Heart left ventricle (tissue), 16 donors: ENCODE data around the gene CLCF1. TPM values are rescaled to one million over a fixed set of nuclear protein-coding genes. Genes with fewer than 3 reads are reported as not detected.

Experiments used
- ATAC-seq, 4 donors: fragments of 200-7000 bp; cut with Tn5 transposase; one replicate each; pipeline ENCODE4 v1.9.1; 2020 to 2022; ENCODE audit warnings: moderate library complexity in 4 of 4, mild to moderate bottlenecking in 3 of 4, moderate number of reproducible peaks in 1 of 4
- DNase-seq, 5 donors: peaks; one replicate each; pipeline ENCODE4 v3.0.0-alpha.2; 2020
- H3K27ac ChIP-seq, 12 donors: fragments of 200-600 bp; sonication (generic) in 4 of 12; one replicate each; pipeline versions ENCODE4 v1.5.0 to v1.8.0; 2016 to 2022; ENCODE audit warnings: mild to moderate bottlenecking in 2 of 12
- H3K27me3 ChIP-seq, 9 donors: fragments of 200-600 bp; sonication (generic) in 2 of 9; one replicate each; pipeline versions ENCODE4 v1.5.1 to v1.8.0; 2016 to 2022; ENCODE audit warnings: mild to moderate bottlenecking in 3 of 9
- H3K36me3 ChIP-seq, 9 donors: fragments of 200-600 bp; sonication (generic) in 2 of 9; one replicate each; pipeline versions ENCODE4 v1.5.0 to v1.8.0; 2018 to 2022; ENCODE audit warnings: mild to moderate bottlenecking in 2 of 9
- H3K4me1 ChIP-seq, 12 donors: fragments of 200-600 bp; sonication (generic) in 4 of 12; one replicate each; pipeline versions ENCODE4 v1.5.0 to v1.8.0; 2016 to 2022; ENCODE audit warnings: mild to moderate bottlenecking in 3 of 12
- H3K4me3 ChIP-seq, 12 donors: fragments of 200-600 bp; sonication (generic) in 4 of 12; one replicate each; pipeline versions ENCODE4 v1.5.0 to v1.8.0; 2017 to 2022; ENCODE audit warnings: mild to moderate bottlenecking in 9 of 12, moderate library complexity in 4 of 12
- H3K9me3 ChIP-seq, 12 donors: fragments of 200-600 bp; sonication (generic) in 4 of 12; one replicate each; pipeline versions ENCODE4 v1.5.0 to v1.8.0; 2016 to 2022; ENCODE audit warnings: mild to moderate bottlenecking in 1 of 12
- POLR2A ChIP-seq, 2 donors: fragments of 450-650 bp; IDR thresholded peaks; one replicate each; pipeline ENCODE4 v1.6.1; 2017; ENCODE audit warnings: antibody characterized with exemption in 2 of 2, mild to moderate bottlenecking in 2 of 2, moderate library complexity in 2 of 2
- WGBS, 4 donors: extraction: QIAGEN DNeasy Blood & Tissue Kit in 2 of 4; methylation state at CpG; one replicate each; pipeline versions ENCODE4 v1.1.5 to v1.1.7; 2013 to 2018; 5-methylcytosine and 5-hydroxymethylcytosine counted together
- intact Hi-C, 10 donors: fragments of 100-400 bp; cut with DNase I; formaldehyde crosslinking; loops; one replicate each; pipeline versions ENCODE4 v1.11.1 to v1.14.2; 2022
- polyA plus RNA-seq, 2 donors: library from polyadenylated mRNA; stranded (reverse); fragments of 200-250 nt; gene quantifications; one replicate each; pipeline ENCODE4 v1.2.3, GENCODE V29; 2013
- total RNA-seq, 9 donors: library from RNA; depleted of rRNA in 2 of 9; stranded (reverse); fragments of >200 nt in 2 of 9; fragmentation: NEBNext Ultra II Directional in 3 of 9; extraction: Animal tissue kit (Norgen Biotek cat#: 25700) in 3 of 9; gene quantifications; one replicate each; pipeline versions ENCODE4 v1.1.0 to v1.2.4, GENCODE V29; 2016 to 2023
- TF ChIP-seq, protein P1 (sequence below), 12 donors: fragments of 200-600 bp; sonication (generic) in 4 of 12; IDR thresholded peaks; one replicate each; pipeline versions ENCODE4 v1.5.0 to v1.8.0; 2018 to 2022; ENCODE audit warnings: antibody characterized with exemption in 12 of 12, mild to moderate bottlenecking in 5 of 12
- donor health status: ischemic (EF 13 %, LVEDD 7.1; RV severe dilation, severe dysfunction).
- donor health status: healthy with polysubstance abuse.
- donor health status: DM: no; HTN: yes; CAD: no.
- donor health status: DM: no; HTN: no; CAD: no.
- donor health status: ischemic (EF 25% LVEDD 6.9; RV normal size, moderate dysfunction).
- donor health status: ischemic (EF 25% LVEDD 5.7; RV mildly dilated, moderate dysfunction).
- donor health status: healthy.
- donor health status: DM: yes; HTN: yes; CAD: no.
- donor health status: ischemic (EF 35%, LVEDD 5.7; RV mildly dilated, moderate dysfunction).
- donor health status: nonischemic (EF 11% LVEDD 7.7; RV severe dilation, severe dysfunction).
- donor health status: DM: yes; HTN: yes; CAD: no.
- donor health status: PGD.
- donor health status: ischemic (EF 29% LVEDD 5.4; RV normal size, mild dysfunction).
- donor health status: nonischemic (EF 23%, LVEDD 6.1; RV moderate dilation, normal function).

The CLCF1 gene
- total and polyA plus RNA-seq, 11 donors, result 0.25 to 17.1 (median 1.7) TPM

DNA sequence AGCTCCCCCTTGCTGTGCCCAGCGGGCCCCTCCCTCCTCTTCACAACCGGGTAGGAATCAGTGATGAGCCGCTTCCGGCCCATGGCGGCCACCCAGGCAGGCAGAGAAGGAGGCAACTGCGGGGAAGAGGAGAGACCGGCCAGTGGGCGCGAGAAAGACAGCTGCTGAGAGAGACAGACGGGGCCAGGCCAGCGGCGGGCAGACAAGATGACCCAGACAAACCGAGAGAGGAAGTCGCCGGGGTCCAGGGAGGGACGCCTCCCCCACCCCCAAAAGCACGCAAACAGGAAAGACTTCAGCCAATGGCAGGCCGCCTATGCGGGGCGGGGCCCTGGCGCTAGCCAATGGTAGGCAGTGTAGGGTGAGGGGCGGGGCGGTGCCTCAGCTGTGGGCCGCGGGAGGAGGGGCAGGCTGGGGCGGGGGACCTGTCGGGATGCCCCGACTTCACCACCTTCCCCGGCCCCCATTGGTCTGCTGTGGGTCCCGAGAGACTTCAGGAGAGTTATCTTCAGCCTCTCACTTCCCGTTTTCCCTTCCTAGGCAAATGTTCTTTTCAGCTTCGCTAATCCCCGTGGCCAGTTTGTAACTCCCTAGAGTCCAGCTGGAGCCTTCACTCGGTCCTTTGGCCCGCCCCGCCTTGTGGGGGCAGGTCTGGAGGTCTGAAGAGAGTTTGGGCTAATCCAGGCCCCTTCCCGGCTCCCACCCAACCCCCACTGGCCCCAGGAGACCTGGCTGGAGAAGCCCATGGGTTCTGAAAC is 19.9 kb downstream of the CLCF1 start, which contains the start of gene POLD4:
Gene POLD4, minus strand, starts transcription at position 230 of the 758 bp plus-strand sequence. Its CDS starts 147 bp downstream, at position 83.
- no peaks in the 10 kb centered on the region for H3K9me3 ChIP-seq
- peak within 1 kb of the TSS; percentile 92 to 100 (median 99) for H3K27ac ChIP-seq
- no peaks in the 10 kb centered on the region for H3K27me3 ChIP-seq
- DNase-seq, result peak; percentile 99 to 100 (median 99)
- intact Hi-C loops, result loop anchor here in 5 of 10 donors (2.0 kb wide), 3 partner anchors 151 to 155 kb away; partner anchors contain the start of genes CDK2AP2 (in 1 of the 5) and PITPNM1 (in 1 of the 5)
- H3K36me3 ChIP-seq, result no peaks in the 10 kb centered on the region
- peak within 1 kb of the TSS; percentile 49 to 97 (median 74) for H3K4me3 ChIP-seq
- TF ChIP-seq, protein P1, sequence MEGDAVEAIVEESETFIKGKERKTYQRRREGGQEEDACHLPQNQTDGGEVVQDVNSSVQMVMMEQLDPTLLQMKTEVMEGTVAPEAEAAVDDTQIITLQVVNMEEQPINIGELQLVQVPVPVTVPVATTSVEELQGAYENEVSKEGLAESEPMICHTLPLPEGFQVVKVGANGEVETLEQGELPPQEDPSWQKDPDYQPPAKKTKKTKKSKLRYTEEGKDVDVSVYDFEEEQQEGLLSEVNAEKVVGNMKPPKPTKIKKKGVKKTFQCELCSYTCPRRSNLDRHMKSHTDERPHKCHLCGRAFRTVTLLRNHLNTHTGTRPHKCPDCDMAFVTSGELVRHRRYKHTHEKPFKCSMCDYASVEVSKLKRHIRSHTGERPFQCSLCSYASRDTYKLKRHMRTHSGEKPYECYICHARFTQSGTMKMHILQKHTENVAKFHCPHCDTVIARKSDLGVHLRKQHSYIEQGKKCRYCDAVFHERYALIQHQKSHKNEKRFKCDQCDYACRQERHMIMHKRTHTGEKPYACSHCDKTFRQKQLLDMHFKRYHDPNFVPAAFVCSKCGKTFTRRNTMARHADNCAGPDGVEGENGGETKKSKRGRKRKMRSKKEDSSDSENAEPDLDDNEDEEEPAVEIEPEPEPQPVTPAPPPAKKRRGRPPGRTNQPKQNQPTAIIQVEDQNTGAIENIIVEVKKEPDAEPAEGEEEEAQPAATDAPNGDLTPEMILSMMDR (IDR thresholded peaks at IDR 0.05), result peak in 1 of 12 donors; percentile 5
- TF ChIP-seq POLR2A (IDR thresholded peaks at IDR 0.05), result peak in 1 of 2 donors; percentile 84
- peaks cover 8 to 83% (median 63%) of the 10 kb centered on the region in 12 donors for H3K4me1 ChIP-seq
- WGBS, 4 donors, result 0 to 1% (median 1%) methylated on average over 24 to 37 of the region's 37 CpGs
- peak; percentile 89 to 96 (median 93) for ATAC-seq

DNA sequence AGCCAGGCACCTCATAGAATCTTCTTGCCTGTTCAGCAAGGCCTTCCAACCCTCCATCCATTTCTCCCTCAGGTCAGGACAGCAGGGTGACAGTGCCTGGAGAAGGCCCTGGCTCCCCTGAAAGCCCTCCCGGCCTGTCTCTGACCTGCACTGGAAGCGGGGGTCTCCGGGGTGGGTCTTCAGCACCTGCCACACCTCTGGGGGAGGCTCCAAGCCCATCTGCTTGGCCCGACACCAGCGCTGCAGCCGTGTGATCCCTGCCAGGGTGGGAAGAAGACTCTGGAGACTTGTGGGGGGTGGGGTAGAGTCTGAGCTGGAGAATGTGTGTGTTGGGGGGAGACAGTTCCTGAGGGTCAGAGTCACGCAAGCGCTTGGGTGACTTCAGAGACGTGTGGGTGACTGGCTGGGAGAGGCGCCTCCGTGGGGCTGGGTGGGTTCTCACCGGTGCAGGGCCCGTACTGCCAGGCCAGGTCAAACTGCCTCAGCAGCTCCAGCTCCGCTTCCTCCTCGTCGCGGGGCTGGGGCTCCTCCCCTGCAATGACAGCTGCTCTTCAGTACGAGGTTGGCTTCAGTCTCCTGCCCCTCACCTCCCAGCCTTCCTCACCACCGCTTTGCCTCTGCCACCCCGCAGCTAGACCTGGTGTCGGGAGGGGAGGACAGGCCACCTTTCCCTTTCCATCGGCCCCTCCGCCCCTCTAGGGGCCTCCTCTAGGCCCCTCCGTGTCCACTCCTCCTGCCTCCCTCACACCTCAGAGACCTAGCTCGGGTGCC is 20.7 kb downstream of the CLCF1 start:
- Histone ChIP-seq H3K4me1 (peaks cover 8 to 79% (median 62%) of the 10 kb centered on the region in 12 donors), H3K4me3 (peak overlapping the region; percentile 49 to 97 (median 74)), H3K36me3 (peaks cover 0 to 4% (median 0%) of the 10 kb centered on the region in 9 donors), H3K9me3 (no peaks in the 10 kb centered on the region), H3K27me3 (no peaks in the 10 kb centered on the region), H3K27ac (peak overlapping the region; percentile 92 to 100 (median 99))
- intact Hi-C loops, result loop anchor here in 2 of 10 donors (2.0 kb wide), 2 partner anchors 152 to 156 kb away; partner anchors contain the start of genes CDK2AP2 (in 1 of the 2) and PITPNM1 (in 1 of the 2)
- TF ChIP-seq, protein P1 (IDR thresholded peaks at IDR 0.05), result no peak
- no peak for TF ChIP-seq POLR2A (IDR thresholded peaks at IDR 0.05)
- WGBS, 4 donors, result 7 to 11% (median 10%) methylated on average over 24 to 25 of the region's 25 CpGs
- ATAC-seq (peak; percentile 0 to 23 (median 10)), DNase-seq (peak; percentile 50 to 79 (median 70))

DNA sequence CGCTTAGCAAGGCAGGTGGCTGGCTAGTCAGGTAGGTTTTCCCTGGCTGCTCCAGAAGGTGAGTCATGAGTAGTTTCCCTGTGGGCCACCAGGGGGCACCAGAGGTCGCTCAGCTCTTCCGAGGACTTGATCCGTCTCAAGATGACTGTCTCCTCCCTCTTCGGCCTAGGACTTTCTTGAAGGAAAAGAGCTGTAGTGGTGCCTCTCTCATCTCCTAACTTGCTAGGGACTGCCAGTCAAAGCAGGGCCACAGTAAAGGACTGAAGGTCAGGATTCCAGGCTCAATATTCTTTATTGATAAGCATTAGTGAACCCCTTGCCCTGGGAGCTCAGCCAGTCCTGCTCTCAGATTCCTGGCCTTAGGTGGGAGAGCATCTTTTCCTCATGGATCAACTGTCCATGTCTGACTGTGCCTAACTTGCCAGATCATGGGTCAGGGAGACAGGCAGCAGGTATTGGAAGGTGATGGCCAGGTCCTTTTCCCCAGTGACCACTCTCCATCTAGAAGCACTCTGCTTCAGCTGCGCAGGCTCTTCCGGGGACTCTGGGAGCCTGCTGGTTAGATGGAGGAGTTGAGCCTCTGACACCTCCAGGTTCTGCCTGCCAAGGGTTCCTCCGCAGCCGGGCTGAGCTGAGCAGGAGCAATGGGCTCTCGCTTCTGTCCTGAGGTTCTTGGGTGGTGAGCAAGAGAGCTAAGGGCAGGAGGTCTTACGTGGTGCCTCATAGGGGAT is 22.0 kb downstream of the CLCF1 start:
- H3K4me3 ChIP-seq, result peak overlapping the region in 5 of 12 donors; percentile 11 to 88 (median 15)
- H3K36me3 ChIP-seq, result peaks cover 0 to 4% (median 0%) of the 10 kb centered on the region in 9 donors
- peak overlapping the region in 11 of 12 donors; percentile 38 to 100 (median 99) for H3K27ac ChIP-seq
- no peaks in the 10 kb centered on the region for H3K27me3 ChIP-seq
- TF ChIP-seq POLR2A (IDR thresholded peaks at IDR 0.05), result no peak
- TF ChIP-seq, protein P1 (IDR thresholded peaks at IDR 0.05), result peak; percentile 90 to 98 (median 96)
- no peak for ATAC-seq
- peak in 1 of 5 donors; percentile 63 for DNase-seq
- 54 to 56% (median 55%) methylated on average over 10 to 11 of the region's 11 CpGs for WGBS, 4 donors
- H3K9me3 ChIP-seq, result no peaks in the 10 kb centered on the region
- intact Hi-C loops, result loop anchor here in 2 of 10 donors (2.0 kb wide), 2 partner anchors 153 to 157 kb away; partner anchors contain the start of genes CDK2AP2 (in 1 of the 2) and PITPNM1 (in 1 of the 2)
- H3K4me1 ChIP-seq, result peaks cover 8 to 66% (median 51%) of the 10 kb centered on the region in 12 donors
